H1 (cell line): ENCODE data around the gene TBX3. TPM values are rescaled to one million over a fixed set of nuclear protein-coding genes. Genes with fewer than 3 reads are reported as not detected.

Source experiments
- CTCF ChIA-PET: fragments of 300-600 bp; sonication (Branson Sonifier 250); formaldehyde crosslinking; loops from one replicate; lab custom pipeline; 2021; ENCODE audit not compliant: partially characterized antibody; lab: Charles Lee
- POLR2A ChIA-PET: fragments of 300-600 bp; sonication (Branson Sonifier 250); formaldehyde crosslinking; loops from one replicate; lab custom pipeline; 2021; ENCODE audit warnings: inconsistent platforms; ENCODE audit not compliant: partially characterized antibody; lab: Charles Lee
- DNase-seq, 2 experiments: peaks; one replicate each; pipeline versions ENCODE4 v3.0.0 to v3.0.0-alpha.2; 2010 to 2022; ENCODE audit warnings: low spot score in 2 of 2, low read depth in 1 of 2, mixed read lengths in 1 of 2
- FAIRE-seq: peaks from 2 replicates; lab custom pipeline; 2011; peaks lifted over from hg19 to GRCh38; lab: Jason Lieb, UNC
- H2AFZ ChIP-seq: 2 replicates; pipeline ENCODE4 v1.8.1; 2012; ENCODE audit warnings: low read length, inconsistent platforms
- H2AK5ac ChIP-seq: 2 replicates; pipeline ENCODE4 v1.6.1; 2013; ENCODE audit warnings: low read depth, low read length
- H2BK120ac ChIP-seq: replicated peaks from 2 replicates; pipeline ENCODE3; 2013; ENCODE audit warnings: low read depth, low read length, inconsistent platforms
- H2BK12ac ChIP-seq: 2 replicates; pipeline ENCODE4 v1.6.1; 2013; ENCODE audit warnings: low read depth, low read length
- H2BK15ac ChIP-seq: 2 replicates; pipeline ENCODE4 v1.6.1; 2013; ENCODE audit warnings: low read length
- H2BK20ac ChIP-seq: 2 replicates; pipeline ENCODE4 v1.6.1; 2013; ENCODE audit warnings: low read length
- H2BK5ac ChIP-seq: 2 replicates; pipeline ENCODE4 v1.6.1; 2013; ENCODE audit warnings: low read depth, low read length
- H3K14ac ChIP-seq: 2 replicates; pipeline ENCODE4 v1.6.1; 2013; ENCODE audit warnings: inconsistent platforms; ENCODE audit not compliant: insufficient read length
- H3K18ac ChIP-seq: 2 replicates; pipeline ENCODE4 v1.6.1; 2013; ENCODE audit warnings: low read length; ENCODE audit errors: extremely low read depth
- H3K23ac ChIP-seq: 2 replicates; pipeline ENCODE4 v1.6.1; 2013; ENCODE audit warnings: inconsistent platforms; ENCODE audit not compliant: insufficient read length
- H3K23me2 ChIP-seq: 2 replicates; pipeline ENCODE4 v1.6.1; 2013; ENCODE audit warnings: low read depth, low read length
- H3K27ac ChIP-seq: 2 replicates; pipeline ENCODE4 v1.6.1; 2011; ENCODE audit warnings: low read depth, low read length, inconsistent platforms
- H3K27me3 ChIP-seq, 4 experiments: replicated peaks in 1 of 4; 1 replicate in 1 of 4; 2 replicates in 3 of 4; pipeline versions ENCODE4 v1.6.1 to v1.8.1; 2011 to 2013; ENCODE audit warnings: low read length in 3 of 4, mild to moderate bottlenecking in 3 of 4, inconsistent platforms in 2 of 4, mixed read lengths in 2 of 4, moderate library complexity in 1 of 4; ENCODE audit not compliant: control insufficient read depth in 3 of 4, insufficient read depth in 3 of 4; ENCODE audit errors: extremely low read depth in 1 of 4
- H3K36me3 ChIP-seq, 4 experiments: 2 replicates each; pipeline versions ENCODE4 v1.6.1 to v1.8.1; 2011 to 2013; ENCODE audit warnings: mild to moderate bottlenecking in 4 of 4, low read length in 3 of 4, moderate library complexity in 2 of 4, control low read depth in 1 of 4, inconsistent platforms in 1 of 4; ENCODE audit not compliant: insufficient read depth in 4 of 4, control insufficient read depth in 2 of 4
- H3K4ac ChIP-seq: replicated peaks from 2 replicates; pipeline ENCODE3; 2013; ENCODE audit warnings: low read length, low read depth, mixed read lengths, inconsistent platforms; ENCODE audit not compliant: insufficient read length
- H3K4me1 ChIP-seq, 4 experiments: replicated peaks in 1 of 4; 1 replicate in 1 of 4; 2 replicates in 3 of 4; pipeline versions ENCODE4 v1.6.1 to v1.8.1; 2011 to 2013; ENCODE audit warnings: low read length in 3 of 4, inconsistent platforms in 2 of 4, mixed read lengths in 1 of 4; ENCODE audit not compliant: insufficient read depth in 4 of 4, control insufficient read depth in 3 of 4
- H3K4me2 ChIP-seq, 2 experiments: 2 replicates each; pipeline versions ENCODE4 v1.6.1 to v1.8.1; 2011 to 2013; ENCODE audit warnings: low read depth in 2 of 2, low read length in 2 of 2, control low read depth in 1 of 2, inconsistent platforms in 1 of 2, mild to moderate bottlenecking in 1 of 2; ENCODE audit not compliant: insufficient read depth in 1 of 2
- H3K4me3 ChIP-seq, 4 experiments: fragments of 200-600, 300-600 bp in 1 of 4; sonication (generic), shearing (Covaris generic), sonication (Bioruptor Twin) in 1 of 4; 2 replicates each; pipeline versions ENCODE4 v1.5.1 to v1.8.1; 2011 to 2016; ENCODE audit warnings: low read length in 4 of 4, low read depth in 3 of 4, control low read depth in 2 of 4, inconsistent platforms in 2 of 4, mild to moderate bottlenecking in 2 of 4, mixed read lengths in 1 of 4, moderate library complexity in 1 of 4; ENCODE audit not compliant: insufficient read depth in 2 of 4; ENCODE audit errors: extremely low read depth in 1 of 4
- H3K56ac ChIP-seq: replicated peaks from 2 replicates; pipeline ENCODE3; 2013; ENCODE audit warnings: low read depth, mild to moderate bottlenecking, mixed read lengths, low read length, inconsistent platforms; ENCODE audit not compliant: insufficient read length
- H3K79me1 ChIP-seq: 2 replicates; pipeline ENCODE4 v1.6.1; 2013; ENCODE audit warnings: low read depth, low read length, control low read depth
- H3K79me2 ChIP-seq, 2 experiments: 2 replicates each; pipeline versions ENCODE4 v1.6.1 to v1.8.1; 2012 to 2013; ENCODE audit warnings: low read length in 2 of 2, mild to moderate bottlenecking in 2 of 2, inconsistent platforms in 1 of 2; ENCODE audit not compliant: insufficient read depth in 2 of 2, control insufficient read depth in 1 of 2
- H3K9ac ChIP-seq, 4 experiments: replicated peaks in 1 of 4; 1 replicate in 1 of 4; 2 replicates in 3 of 4; pipeline versions ENCODE4 v1.6.1 to v1.8.1; 2011 to 2013; ENCODE audit warnings: low read depth in 3 of 4, low read length in 3 of 4, control low read depth in 2 of 4, mild to moderate bottlenecking in 2 of 4, moderate library complexity in 2 of 4, inconsistent platforms in 1 of 4; ENCODE audit errors: extremely low read depth in 1 of 4
- H3K9me3 ChIP-seq, 2 experiments: 2 replicates each; pipeline versions ENCODE4 v1.6.1 to v1.8.1; 2012 to 2013; ENCODE audit warnings: mild to moderate bottlenecking in 2 of 2, moderate library complexity in 2 of 2, control low read depth in 1 of 2, inconsistent platforms in 1 of 2, low read depth in 1 of 2, low read length in 1 of 2, mixed read lengths in 1 of 2; ENCODE audit not compliant: insufficient read depth in 2 of 2
- H4K20me1 ChIP-seq, 2 experiments: replicated peaks in 1 of 2; 2 replicates each; pipeline versions ENCODE3 to v1.8.1; 2011 to 2013; ENCODE audit warnings: inconsistent platforms in 2 of 2, low read length in 2 of 2, mild to moderate bottlenecking in 1 of 2; ENCODE audit not compliant: insufficient read depth in 2 of 2, control insufficient read depth in 1 of 2
- H4K5ac ChIP-seq: 2 replicates; pipeline ENCODE4 v1.6.1; 2013; ENCODE audit warnings: low read length, low read depth, mixed read lengths, inconsistent platforms; ENCODE audit not compliant: insufficient read length
- H4K8ac ChIP-seq: 2 replicates; pipeline ENCODE4 v1.8.0; 2013; ENCODE audit warnings: mild to moderate bottlenecking, moderate library complexity, low read length, inconsistent platforms; ENCODE audit not compliant: insufficient read depth; ENCODE audit errors: extremely low read depth
- H4K91ac ChIP-seq: replicated peaks from 2 replicates; pipeline ENCODE3; 2013; ENCODE audit warnings: low read length, mixed read lengths, inconsistent platforms; ENCODE audit not compliant: insufficient read length
- BACH1 ChIP-seq: IDR thresholded peaks from 2 replicates; pipeline ENCODE4 v1.6.1; 2012; ENCODE audit warnings: low read length, improper control_type of control experiment
- RNF2 ChIP-seq: fragments of 200-900, 300-1000 bp; sonication (generic); IDR thresholded peaks from 2 replicates; pipeline ENCODE4 v1.7.1; 2016; ENCODE audit warnings: borderline replicate concordance, low read depth, mild to moderate bottlenecking, antibody characterized with exemption, low read length; ENCODE audit not compliant: poor library complexity, severe bottlenecking; ENCODE audit errors: missing control alignments
- SUZ12 ChIP-seq: fragments of 200-600 bp; sonication (generic); IDR thresholded peaks from 2 replicates; pipeline ENCODE4 v1.6.1; 2012; ENCODE audit warnings: mild to moderate bottlenecking, inconsistent platforms, low read length, moderate library complexity, mixed read lengths
- WGBS, 2 experiments: shearing (Covaris generic) in 1 of 2; methylation state at CpG; one replicate each; pipeline versions ENCODE4 v1.1.6 to v1.1.7; 2013 to 2015; ENCODE audit warnings: low lambda C conversion rate in 2 of 2, mixed read lengths in 2 of 2, inconsistent platforms in 1 of 2, low coverage in 1 of 2, missing lambda C conversion rate in 1 of 2; ENCODE audit not compliant: insufficient replicate concordance in 2 of 2, insufficient coverage in 1 of 2, insufficient read length in 1 of 2; ENCODE audit errors: extremely low coverage in 1 of 2, missing lambda C conversion rate in 1 of 2; 5-methylcytosine and 5-hydroxymethylcytosine counted together
- polyA plus RNA-seq, 7 experiments: library from polyadenylated mRNA; depleted of rRNA in 3 of 7; stranded (reverse) in 5 of 7; unstranded in 2 of 7; fragments of >200 nt in 5 of 7; fragments of 200-250 nt in 2 of 7; gene quantifications; 1 replicate in 5 of 7; 2 replicates in 1 of 7; 4 replicates in 1 of 7; pipeline versions ENCODE4 v1.2.1 to v1.2.3, GENCODE V29; 2011 to 2013; ENCODE audit warnings: missing spikeins in 2 of 7, mixed read lengths in 2 of 7
- total RNA-seq: library from RNA; stranded (reverse); fragmentation: NEBNext Ultra II Directional; extraction: Animal tissue kit (Norgen Biotek cat#: 25700); gene quantifications from 2 replicates; pipeline ENCODE4 v1.2.1, GENCODE V29; 2021

Gene TBX3
- total and polyA plus RNA-seq, 2 of the 8 experiments (the other 6 are each of a cell fraction or from before 2014, with no cell fraction given) = 0.09 to 1.0 TPM

GRCh38 chr12:114693059-114693531, 9.1 kb upstream of the TBX3 start:
- H2BK12ac ChIP-seq = no peak overlapping the region
- peaks cover 95 to 100% (median 99%) of the 10 kb centered on the region in 4 experiments for H3K27me3 ChIP-seq
- H3K27ac ChIP-seq = no peak overlapping the region
- H3K9me3 ChIP-seq = no peaks in the 10 kb centered on the region
- WGBS, 2 experiments = 4% methylated on average over 13 of the region's 13 CpGs; no CpG with 5 or more reads in 1 of the 2 experiments
- H2BK20ac ChIP-seq = no peak overlapping the region
- no peak overlapping the region for H2BK5ac ChIP-seq
- H3K79me2 ChIP-seq = no peaks in the 10 kb centered on the region
- H3K23me2 ChIP-seq = peaks cover 6% of the 10 kb centered on the region; the same call in 1 of the 2 replicates
- no peak overlapping the region for H2BK120ac ChIP-seq
- peaks cover 19 to 33% of the 10 kb centered on the region in 2 experiments for H4K20me1 ChIP-seq
- no peak overlapping the region for H4K8ac ChIP-seq
- no peak overlapping the region for H3K4ac ChIP-seq
- H3K18ac ChIP-seq = no peak overlapping the region
- no peak overlapping the region for H4K91ac ChIP-seq
- H3K23ac ChIP-seq = no peak overlapping the region
- peaks cover 9 to 34% (median 14%) of the 10 kb centered on the region in 4 experiments for H3K4me1 ChIP-seq
- H3K36me3 ChIP-seq = no peaks in the 10 kb centered on the region
- ChIA-PET CTCF (interaction anchor here (2.4 kb wide), 1 partner anchor 9 kb away, joined by 12 read pairs; the partner anchor contains the start of gene TBX3), POLR2A (no interaction called here)
- FAIRE-seq = no peak
- no peak for DNase-seq
- H3K56ac ChIP-seq = no peak overlapping the region
- no peak overlapping the region for H3K14ac ChIP-seq
- TF ChIP-seq SUZ12 = peak; percentile 25
- TF ChIP-seq RNF2 = peak; percentile 83
- TF ChIP-seq BACH1 = no peak
- no peak overlapping the region for H2BK15ac ChIP-seq
- H3K9ac ChIP-seq = no peak overlapping the region
- no peak overlapping the region for H4K5ac ChIP-seq
- H3K4me3 ChIP-seq = peak overlapping the region in 1 of 4 experiments; percentile 47; a peak in 2 of 8 replicates
- H3K4me2 ChIP-seq = peak overlapping the region; percentile 54 to 57; a peak in 3 of 4 replicates
- no peak overlapping the region for H2AK5ac ChIP-seq
- no peaks in the 10 kb centered on the region for H3K79me1 ChIP-seq
- H2AFZ ChIP-seq = no peak overlapping the region
